K562 (cell line): ENCODE data around the gene DPP10. TPM values are rescaled to one million over a fixed set of nuclear protein-coding genes. Genes with fewer than 3 reads are reported as not detected.

Experiments
- ATAC-seq: fragments of 200-7000 bp; cut with Tn5 transposase; 3 replicates; pipeline ENCODE4 v1.9.1; 2020; ENCODE audit warnings: moderate library complexity
- BruUV-seq: library from RNA; stranded (reverse); fragments of 400-500 nt; replicated peaks from 2 replicates; lab custom pipeline; 2021; lab: Mats Ljungman, UMichigan
- CTCF ChIA-PET: fragments of 300-600 bp; formaldehyde crosslinking; extraction: SDS; loops from one replicate; lab custom pipeline; 2021; ENCODE audit warnings: low intra/inter-chr PET ratio; lab: Yijun Ruan, JAX
- POLR2A ChIA-PET: fragments of 300-600, 350-650 bp; sonication (Branson Sonifier 250); formaldehyde crosslinking; extraction: SDS; loops from one replicate; lab custom pipeline; 2021; ENCODE audit warnings: antibody characterized with exemption, inconsistent platforms; lab: Yijun Ruan, JAX
- DNase-seq, 4 experiments: peaks; one replicate each; pipeline versions ENCODE4 v3.0.0 to v3.0.0-alpha.2; 2011 to 2018; ENCODE audit warnings: low spot score in 3 of 4, mixed read lengths in 3 of 4; ENCODE audit errors: extremely low read depth in 1 of 4
- FAIRE-seq: peaks from 2 replicates; lab custom pipeline; 2011; peaks lifted over from hg19 to GRCh38; lab: Jason Lieb, UNC
- H2AFZ ChIP-seq: 2 replicates; pipeline ENCODE4 v1.6.0; 2011; ENCODE audit warnings: low read depth, low read length, control low read depth, inconsistent platforms
- H3K27ac ChIP-seq: fragments of 200-600 bp; 3 replicates; pipeline ENCODE4 v1.8.0; 2011; ENCODE audit warnings: low read depth, mild to moderate bottlenecking, control low read depth, inconsistent platforms, low read length, moderate library complexity, mixed read lengths; ENCODE audit errors: extremely low read depth
- H3K27me3 ChIP-seq, 2 experiments: fragments of 300-600 bp in 1 of 2; 2 replicates in 1 of 2; 3 replicates in 1 of 2; pipeline versions ENCODE4 v1.6.0 to v1.8.0; 2011; ENCODE audit warnings: inconsistent platforms in 2 of 2, low read length in 2 of 2, mild to moderate bottlenecking in 1 of 2, mixed read lengths in 1 of 2, moderate library complexity in 1 of 2; ENCODE audit not compliant: control insufficient read depth in 2 of 2, insufficient read depth in 2 of 2
- H3K36me3 ChIP-seq: fragments of 300-600 bp; 3 replicates; pipeline ENCODE4 v1.8.0; 2011; ENCODE audit warnings: mild to moderate bottlenecking, low read length, inconsistent platforms; ENCODE audit not compliant: control insufficient read depth, insufficient read depth
- H3K4me1 ChIP-seq, 2 experiments: fragments of 200-600 bp in 1 of 2; replicated peaks in 1 of 2; 2 replicates in 1 of 2; 3 replicates in 1 of 2; pipeline versions ENCODE4 v1.5.1 to v1.8.0; 2011; ENCODE audit warnings: inconsistent platforms in 2 of 2, low read length in 2 of 2, mild to moderate bottlenecking in 1 of 2, mixed read lengths in 1 of 2, moderate library complexity in 1 of 2; ENCODE audit not compliant: control insufficient read depth in 2 of 2, insufficient read depth in 2 of 2
- H3K4me2 ChIP-seq: 2 replicates; pipeline ENCODE4 v1.6.1; 2011; ENCODE audit warnings: low read length, control low read depth, inconsistent platforms, mixed read lengths; ENCODE audit not compliant: insufficient read depth
- H3K4me3 ChIP-seq: fragments of 200-600 bp; sonication (generic), shearing (Covaris generic); 2 replicates; pipeline ENCODE4 v1.5.1; 2016; ENCODE audit warnings: control low read depth, inconsistent platforms
- H3K79me2 ChIP-seq: fragments of 200-600 bp; 3 replicates; pipeline ENCODE4 v1.8.0; 2011; ENCODE audit warnings: low read length, inconsistent platforms; ENCODE audit not compliant: control insufficient read depth, insufficient read depth
- H3K9ac ChIP-seq, 2 experiments: 2 replicates each; pipeline versions ENCODE4 v1.6.0 to v1.6.1; 2011; ENCODE audit warnings: low read depth in 2 of 2, low read length in 2 of 2, control low read depth in 1 of 2, inconsistent platforms in 1 of 2, mild to moderate bottlenecking in 1 of 2, mixed read lengths in 1 of 2; ENCODE audit not compliant: insufficient read depth in 1 of 2
- H3K9me1 ChIP-seq: one replicate; pipeline ENCODE4 v1.6.0; 2011; ENCODE audit warnings: inconsistent platforms, mild to moderate bottlenecking, low read length, moderate library complexity; ENCODE audit not compliant: control insufficient read depth, insufficient read depth
- H3K9me3 ChIP-seq: replicated peaks from 2 replicates; pipeline ENCODE4 v1.5.1; 2011; ENCODE audit warnings: low read depth, low read length, inconsistent platforms; ENCODE audit not compliant: control insufficient read depth, insufficient read depth
- H4K20me1 ChIP-seq: replicated peaks from 2 replicates; pipeline ENCODE4 v1.6.1; 2011; ENCODE audit warnings: low read length, inconsistent platforms, mixed read lengths; ENCODE audit not compliant: control insufficient read depth, insufficient read depth
- BRF1 ChIP-seq: IDR thresholded peaks from 3 replicates; pipeline ENCODE4 v1.6.1; 2011; ENCODE audit warnings: borderline replicate concordance, mild to moderate bottlenecking; ENCODE audit not compliant: insufficient read length; ENCODE audit errors: extremely low read depth
- HNRNPUL1 ChIP-seq: fragments of 200-400 bp; formaldehyde crosslinking; IDR thresholded peaks from 2 replicates; pipeline ENCODE4 v1.6.1; 2017; ENCODE audit warnings: low read length
- RBM14 ChIP-seq: fragments of 200-400 bp; formaldehyde crosslinking; IDR thresholded peaks from 2 replicates; pipeline ENCODE4 v1.6.1; 2018; ENCODE audit warnings: low read depth, mild to moderate bottlenecking, low read length, moderate library complexity, borderline replicate concordance; ENCODE audit not compliant: insufficient read depth
- SLC30A9 ChIP-seq: fragments of 250-450 bp; sonication (Bioruptor Pico); IDR thresholded peaks from 2 replicates; pipeline ENCODE4 v1.8.0; 2022; ENCODE audit warnings: mild to moderate bottlenecking, moderate library complexity
- ZNF518B ChIP-seq: fragments of 250-450 bp; sonication (Bioruptor Pico); IDR thresholded peaks from 2 replicates; pipeline ENCODE4 v1.5.0; 2021; ENCODE audit warnings: mild to moderate bottlenecking, moderate library complexity
- ZNF644 ChIP-seq: fragments of 200-800 bp; sonication (Bioruptor generic); IDR thresholded peaks from 2 replicates; pipeline ENCODE4 v1.6.1; 2016; ENCODE audit warnings: low read depth, missing genetic modification characterization, missing compliant biosample characterization
- ZNF699 ChIP-seq: fragments of 250-450 bp; sonication (Bioruptor Pico); IDR thresholded peaks from 2 replicates; pipeline ENCODE4 v1.8.0; 2021; ENCODE audit warnings: mild to moderate bottlenecking, moderate library complexity; ENCODE audit not compliant: insufficient replicate concordance
- WGBS: fragments of 100-300 bp; shearing (Covaris generic); methylation state at CpG from one replicate; pipeline ENCODE4 v1.1.6; 2016; ENCODE audit warnings: low coverage, mixed read lengths; ENCODE audit not compliant: insufficient coverage; ENCODE audit errors: missing lambda C conversion rate; 5-methylcytosine and 5-hydroxymethylcytosine counted together
- in situ Hi-C: fragments of 300-500 bp; cut with MboI; formaldehyde crosslinking; loops from 4 replicates; pipeline ENCODE4 v1.15.0; 2018; ENCODE audit warnings: inconsistent platforms, mixed read lengths
- intact Hi-C: fragments of 100-400 bp; cut with micrococcal nuclease; formaldehyde crosslinking; loops from 2 replicates; pipeline ENCODE4 v1.14.2; 2022
- polyA plus RNA-seq, 8 experiments: library from polyadenylated mRNA; depleted of rRNA in 4 of 8; stranded (reverse) in 5 of 8; unstranded in 3 of 8; fragments of >200 nt; fragmentation: Nextera tagmentation in 2 of 8; fragmentation: Illumina TruSeq in 1 of 8; extraction: Ambion mirVana in 2 of 8; extraction: Trizol in 1 of 8; gene quantifications; 2 replicates each; pipeline versions ENCODE4 v1.2.1 to v1.2.3, GENCODE V29; 2011 to 2014; ENCODE audit warnings: inconsistent platforms in 1 of 8, missing spikeins in 1 of 8
- total RNA-seq, 7 experiments: library from RNA; depleted of rRNA in 6 of 7; stranded (reverse); fragments of >200 nt in 6 of 7; fragmentation: Illumina TruSeq in 2 of 7; extraction: Trizol in 2 of 7; gene quantifications; 2 replicates each; pipeline versions ENCODE4 v1.2.1 to v1.2.3, GENCODE V29; 2011 to 2021; ENCODE audit warnings: low replicate concordance in 1 of 7

DPP10 gene
- total and polyA plus RNA-seq, 9 of the 15 experiments (the other 6 are each of a cell fraction or from before 2014, with no cell fraction given), result not detected

DNA sequence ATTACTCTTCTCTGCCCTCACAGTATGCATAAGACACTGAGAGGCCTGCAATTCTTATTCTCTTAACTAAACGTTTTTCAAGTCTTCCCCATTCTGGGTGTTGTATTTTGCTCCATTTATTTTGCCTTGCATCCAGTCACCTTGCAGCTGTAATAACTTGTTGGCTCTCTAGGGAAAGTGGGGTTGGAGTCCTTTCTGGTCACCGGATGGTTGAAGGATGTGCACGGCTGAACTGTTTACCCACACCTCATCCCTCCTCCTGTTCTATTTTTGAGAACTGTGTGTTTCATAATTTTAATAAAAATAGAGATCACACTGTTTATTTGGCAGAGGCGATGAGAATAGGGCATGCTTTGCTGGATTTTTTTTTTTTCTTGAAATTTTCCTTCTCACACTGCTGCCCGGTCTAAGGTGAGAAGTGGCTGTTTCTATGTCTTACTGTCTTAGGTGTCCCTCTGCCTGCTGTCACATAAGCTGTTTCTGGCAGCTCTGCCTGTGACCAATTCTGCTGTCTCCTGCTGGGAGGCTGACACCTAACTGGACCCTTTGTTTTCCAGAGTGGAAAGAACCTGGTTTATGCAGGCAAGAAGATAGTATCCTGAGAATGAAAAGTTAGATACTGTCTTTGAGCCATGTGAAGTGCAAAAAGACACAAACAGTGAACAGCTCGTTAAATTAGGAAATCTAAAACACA, 342.6 kb downstream of the DPP10 start (continued):
- TF ChIP-seq ZNF518B, result no peak

- Histone ChIP-seq H3K4me3 (no peak overlapping the region), H4K20me1 (no peaks in the 10 kb centered on the region), H3K9ac (no peak overlapping the region), H3K9me3 (no peaks in the 10 kb centered on the region), H3K4me2 (no peak overlapping the region), H3K79me2 (no peaks in the 10 kb centered on the region), H3K36me3 (no peaks in the 10 kb centered on the region), H2AFZ (no peak overlapping the region), H3K9me1 (no peaks in the 10 kb centered on the region)
- ChIA-PET CTCF (no interaction called here), POLR2A (no interaction called here)
- WGBS, result 0% methylated on average over 5 of the region's 5 CpGs
- DNase-seq, result no peak
- intact Hi-C loops, result no loop called here
- in situ Hi-C loops, result no loop called here
- ATAC-seq, result no peak
- no TSS peak for BruUV-seq
- TF ChIP-seq RBM14 (no peak), ZNF699 (CRISPR knock-in tag) (no peak), SLC30A9 (CRISPR knock-in tag) (no peak), HNRNPUL1 (no peak), BRF1 (no peak), ZNF644 (tag) (no peak)
- TF ChIP-seq, all 486 proteins: peak for 0
- Histone ChIP-seq H3K27ac (no peak overlapping the region), H3K4me1 (no peaks in the 10 kb centered on the region), H3K27me3 (no peaks in the 10 kb centered on the region)
- FAIRE-seq, result no peak
Measured at GRCh38 chr2:114786901-114787300, 344.5 kb downstream of the DPP10 start.
